Renal cortex interstitium (tissue), 11 donors: ENCODE measurements around the gene MRC1. TPM values are rescaled to one million over a fixed set of nuclear protein-coding genes. Genes with fewer than 3 reads are reported as not detected.

ENCODE experiments used
- DNase-seq, 11 donors: peaks; one replicate each; pipeline ENCODE4 v3.0.0-alpha.2; 2013; ENCODE audit warnings: low read depth in 9 of 11, low spot score in 4 of 11; ENCODE audit errors: extremely low read depth in 1 of 11
- polyA plus RNA-seq, 3 donors: library from polyadenylated mRNA; unstranded; fragments of 120-200 nt; gene quantifications; one replicate each; pipeline ENCODE4 v1.2.1, GENCODE V29; 2013; ENCODE audit not compliant: insufficient read length in 3 of 3

MRC1 gene
- polyA plus RNA-seq, 3 donors: 8.6 to 10.3 (median 10.2) TPM

- DNase-seq: no peak
Observed at GRCh38 chr10:17873946-17874345, 64.8 kb downstream of the MRC1 start.

- DNase-seq: no peak
Observed at GRCh38 chr10:17877121-17877520, 68.0 kb downstream of the MRC1 start.

- DNase-seq: peak in 8 of 11 donors; percentile 3 to 22 (median 8)
Observed at GRCh38 chr10:17878896-17879295, 69.7 kb downstream of the MRC1 start.

- DNase-seq: no peak
Observed at GRCh38 chr10:17880601-17881000, 71.5 kb downstream of the MRC1 start.

GRCh38 chr10:17882557-17882956, 73.4 kb downstream of the MRC1 start:
- DNase-seq: no peak

GRCh38 chr10:17883621-17884020, 74.5 kb downstream of the MRC1 start:
- no peak for DNase-seq

- DNase-seq: no peak
Observed at GRCh38 chr10:17888189-17888588, 79.0 kb downstream of the MRC1 start.

GRCh38 chr10:17891435-17891834, 82.3 kb downstream of the MRC1 start:
- no peak for DNase-seq

GRCh38 chr10:17904564-17904963, 95.4 kb downstream of the MRC1 start:
- no peak for DNase-seq

- DNase-seq: no peak
Observed at GRCh38 chr10:17905491-17905890, 96.3 kb downstream of the MRC1 start.

GRCh38 chr10:17906002-17906401, 96.9 kb downstream of the MRC1 start:
- DNase-seq: no peak

- no peak for DNase-seq
Observed at GRCh38 chr10:17907641-17908040, 98.5 kb downstream of the MRC1 start.

GRCh38 chr10:17910125-17910789, 101.1 kb downstream of the MRC1 start:
- DNase-seq: peak in 9 of 11 donors; percentile 3 to 24 (median 15)

GRCh38 chr10:17912754-17913153, 103.6 kb downstream of the MRC1 start:
- no peak for DNase-seq

GRCh38 chr10:17913604-17914003, 104.5 kb downstream of the MRC1 start:
- DNase-seq: no peak

GRCh38 chr10:17914169-17915045, 105.3 kb downstream of the MRC1 start:
- DNase-seq: no peak

GRCh38 chr10:17915181-17915580, 106.0 kb downstream of the MRC1 start:
- no peak for DNase-seq

GRCh38 chr10:17918187-17918903, 109.2 kb downstream of the MRC1 start:
- no peak for DNase-seq

- DNase-seq: no peak
Observed at GRCh38 chr10:17921378-17921777, 112.2 kb downstream of the MRC1 start.

- no peak for DNase-seq
Observed at GRCh38 chr10:17923728-17924127, 114.6 kb downstream of the MRC1 start.
